HAP-1 (cell line): Measurements from ENCODE around the gene WNT9A.

Source experiments
- DNase-seq, 2 experiments: peaks; one replicate each; pipeline ENCODE4 v3.0.0-alpha.2; 2016 to 2020; ENCODE audit warnings: low spot score in 2 of 2
- H3K27me3 ChIP-seq: fragments of 250-450 bp; sonication (Bioruptor Pico); 2 replicates; pipeline ENCODE4 v1.5.1; 2020; ENCODE audit warnings: low read depth, mild to moderate bottlenecking, moderate library complexity
- H3K36me3 ChIP-seq: fragments of 250-450 bp; sonication (Bioruptor Pico); replicated peaks from 2 replicates; pipeline ENCODE4 v1.5.1; 2020; ENCODE audit warnings: mild to moderate bottlenecking
- H3K4me1 ChIP-seq: fragments of 250-450 bp; sonication (Bioruptor Pico); 2 replicates; pipeline ENCODE4 v1.5.1; 2020; ENCODE audit warnings: mild to moderate bottlenecking
- H3K4me3 ChIP-seq: fragments of 250-450 bp; sonication (Bioruptor Pico); 2 replicates; pipeline ENCODE4 v1.5.1; 2020; ENCODE audit warnings: mild to moderate bottlenecking, moderate library complexity
- H3K9me3 ChIP-seq: fragments of 250-450 bp; sonication (Bioruptor Pico); 2 replicates; pipeline ENCODE4 v1.5.1; 2020; ENCODE audit warnings: mild to moderate bottlenecking, moderate library complexity
- in situ Hi-C: fragments of 300-500 bp; cut with MboI; formaldehyde crosslinking; loops from 3 replicates; pipeline ENCODE4 v1.14.3; 2020; ENCODE audit warnings: low sequenced_read_pairs, inconsistent platforms, mixed read lengths

The WNT9A gene

DNA sequence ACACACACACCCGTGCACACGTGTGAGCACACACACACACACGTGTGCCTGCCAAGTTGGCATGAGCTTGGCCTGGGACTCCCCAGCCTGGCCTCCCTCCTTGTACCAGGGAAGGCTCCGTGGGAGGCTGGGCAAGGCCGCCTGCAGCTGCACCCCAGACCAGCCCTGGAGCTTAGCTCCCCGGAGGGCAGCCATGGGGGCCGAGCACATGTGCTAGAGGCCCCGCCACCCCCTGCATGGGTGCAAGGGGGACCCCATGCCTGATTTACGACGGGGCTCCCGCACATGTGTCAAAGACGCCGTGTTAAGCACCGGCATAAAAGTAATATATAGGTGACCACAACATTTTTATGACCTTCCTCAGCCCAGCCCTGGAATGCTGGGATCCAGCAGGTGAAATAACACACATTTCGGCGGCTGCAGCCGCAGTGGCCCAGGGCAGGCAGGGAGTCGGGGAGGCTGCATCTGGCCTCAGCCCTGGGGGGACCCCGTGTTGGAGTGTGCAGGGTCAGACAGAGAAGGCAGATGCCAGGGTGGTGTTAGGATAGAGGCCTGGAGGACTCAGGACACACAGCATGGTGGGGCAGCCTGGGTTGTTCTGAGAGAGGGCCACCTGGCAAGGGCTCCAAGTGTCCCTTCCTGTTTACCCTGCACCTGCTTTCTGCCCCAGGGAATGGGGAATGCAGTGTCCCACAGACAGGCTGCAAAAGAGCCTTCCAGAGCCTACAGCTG is 56.3 kb downstream of the WNT9A start:
- Histone ChIP-seq H3K36me3 (no peaks in the 10 kb centered on the region), H3K4me3 (no peak overlapping the region), H3K9me3 (no peaks in the 10 kb centered on the region), H3K4me1 (no peaks in the 10 kb centered on the region), H3K27me3 (no peaks in the 10 kb centered on the region)
- in situ Hi-C loops: no loop called here
- DNase-seq: peak in 1 of 2 experiments; percentile 5

DNA sequence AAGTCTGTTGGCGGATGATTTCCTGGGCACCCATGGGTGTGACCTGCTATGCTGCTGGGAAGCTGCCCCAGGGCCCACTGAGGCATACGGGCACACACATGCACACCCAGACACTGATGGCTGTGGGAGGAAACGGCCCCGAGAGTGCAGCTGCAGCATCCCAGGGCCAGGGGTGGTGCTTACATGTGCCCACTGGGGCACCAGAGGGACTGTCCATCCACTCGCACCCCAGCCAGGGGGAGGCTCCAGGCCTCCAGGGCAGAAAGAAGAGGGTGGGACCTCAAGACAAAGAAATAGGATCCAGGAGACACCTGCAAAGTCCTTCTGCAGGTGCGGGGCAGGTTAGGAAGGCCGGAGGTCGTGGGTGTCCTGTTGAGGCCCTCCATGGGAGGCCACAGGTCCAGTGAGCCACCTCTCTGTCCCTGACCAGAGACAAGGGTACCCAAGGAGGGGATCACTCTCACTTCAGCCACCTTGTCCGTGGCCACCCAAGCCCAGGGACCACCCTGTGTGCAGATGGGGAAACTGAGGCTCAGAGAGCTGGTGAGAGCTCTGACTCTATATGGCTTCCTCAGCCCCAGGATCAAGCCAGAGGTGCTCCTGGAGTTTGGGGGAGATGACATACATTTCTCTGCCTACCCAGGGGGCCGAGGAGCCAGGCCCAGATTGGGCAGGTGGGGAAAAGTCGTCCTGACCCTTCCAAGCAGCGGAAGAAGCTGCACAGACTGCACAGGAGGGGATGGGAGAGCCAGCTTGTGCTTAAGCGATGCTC is 57.1 kb downstream of the WNT9A start:
- Histone ChIP-seq H3K9me3 (no peaks in the 10 kb centered on the region), H3K27me3 (no peaks in the 10 kb centered on the region), H3K4me1 (no peaks in the 10 kb centered on the region), H3K4me3 (no peak overlapping the region), H3K36me3 (no peaks in the 10 kb centered on the region)
- in situ Hi-C loops: no loop called here
- DNase-seq: no peak

DNA sequence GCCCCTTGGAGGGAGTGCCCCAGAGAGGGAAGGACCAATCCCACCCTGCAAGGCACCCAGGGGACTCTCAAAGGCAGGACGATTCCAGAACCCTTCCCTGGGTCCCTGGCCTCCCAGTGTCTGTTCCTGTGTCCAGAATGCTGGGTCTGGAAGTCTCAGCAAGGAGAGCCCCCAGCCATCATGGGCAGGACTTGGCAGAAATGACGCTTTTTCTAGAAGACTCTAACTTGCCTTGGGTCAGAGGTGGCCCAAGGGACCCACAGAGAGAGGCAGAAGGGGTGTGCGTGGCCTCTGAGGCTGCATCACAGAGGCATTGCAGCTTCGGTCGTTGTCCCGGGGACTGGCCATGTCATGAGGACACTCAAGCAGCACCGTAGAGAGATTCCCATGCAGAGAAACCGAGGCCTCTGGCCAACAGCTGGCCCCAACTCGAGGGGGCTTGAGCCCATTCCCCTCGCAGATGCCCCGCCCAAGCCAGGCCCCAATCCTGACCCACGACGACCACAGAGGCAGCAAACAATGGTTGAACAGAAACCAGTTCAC is 57.8 kb downstream of the WNT9A start:
- H3K9me3 ChIP-seq: no peaks in the 10 kb centered on the region
- no peaks in the 10 kb centered on the region for H3K4me1 ChIP-seq
- DNase-seq: peak in 1 of 2 experiments; percentile 3
- H3K27me3 ChIP-seq: no peaks in the 10 kb centered on the region
- H3K4me3 ChIP-seq: no peak overlapping the region
- in situ Hi-C loops: no loop called here
- no peaks in the 10 kb centered on the region for H3K36me3 ChIP-seq

DNA sequence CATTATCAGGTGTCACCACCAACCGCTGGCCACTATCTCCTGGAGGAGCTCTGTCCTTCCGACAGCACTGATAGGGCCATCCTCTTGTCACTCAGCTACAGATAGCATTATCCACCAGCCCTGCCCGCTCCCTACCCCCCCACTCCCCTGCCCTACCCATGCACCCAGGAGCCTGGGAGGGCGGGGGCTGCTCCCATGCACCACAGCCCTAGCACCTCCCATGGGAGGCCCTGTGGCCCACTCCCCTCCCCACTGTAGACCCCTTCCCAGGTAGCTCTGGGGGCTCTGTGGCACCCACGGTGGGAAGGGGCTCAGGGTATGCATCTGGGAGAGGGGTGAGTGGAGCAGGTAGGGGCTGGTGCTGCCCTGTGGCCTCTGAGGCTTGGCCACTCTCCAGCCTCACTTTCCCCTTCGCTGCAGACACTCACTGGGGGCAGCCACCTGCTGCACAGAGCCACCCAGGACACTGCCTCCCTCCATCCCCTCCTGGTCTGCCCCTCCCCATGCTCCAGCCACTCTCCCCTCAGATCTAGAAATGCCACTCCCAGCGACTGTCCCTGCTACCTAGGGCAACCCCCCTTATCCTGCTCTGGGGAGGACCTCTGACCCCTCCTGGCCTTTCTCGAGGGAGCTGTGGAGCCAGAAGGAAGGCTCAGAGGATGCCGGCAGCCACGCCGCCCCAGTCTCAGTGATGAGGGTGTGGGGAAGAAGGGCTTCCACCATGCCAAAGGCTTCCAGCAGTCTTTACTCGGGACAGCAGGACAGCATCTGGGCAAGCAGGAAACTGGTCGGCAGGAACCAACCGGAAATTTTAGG is 58.5 kb downstream of the WNT9A start:
- Histone ChIP-seq H3K27me3 (no peaks in the 10 kb centered on the region), H3K4me1 (no peaks in the 10 kb centered on the region), H3K9me3 (no peaks in the 10 kb centered on the region), H3K4me3 (no peak overlapping the region), H3K36me3 (no peaks in the 10 kb centered on the region)
- in situ Hi-C loops: no loop called here
- peak in 1 of 2 experiments; percentile 3 for DNase-seq

DNA sequence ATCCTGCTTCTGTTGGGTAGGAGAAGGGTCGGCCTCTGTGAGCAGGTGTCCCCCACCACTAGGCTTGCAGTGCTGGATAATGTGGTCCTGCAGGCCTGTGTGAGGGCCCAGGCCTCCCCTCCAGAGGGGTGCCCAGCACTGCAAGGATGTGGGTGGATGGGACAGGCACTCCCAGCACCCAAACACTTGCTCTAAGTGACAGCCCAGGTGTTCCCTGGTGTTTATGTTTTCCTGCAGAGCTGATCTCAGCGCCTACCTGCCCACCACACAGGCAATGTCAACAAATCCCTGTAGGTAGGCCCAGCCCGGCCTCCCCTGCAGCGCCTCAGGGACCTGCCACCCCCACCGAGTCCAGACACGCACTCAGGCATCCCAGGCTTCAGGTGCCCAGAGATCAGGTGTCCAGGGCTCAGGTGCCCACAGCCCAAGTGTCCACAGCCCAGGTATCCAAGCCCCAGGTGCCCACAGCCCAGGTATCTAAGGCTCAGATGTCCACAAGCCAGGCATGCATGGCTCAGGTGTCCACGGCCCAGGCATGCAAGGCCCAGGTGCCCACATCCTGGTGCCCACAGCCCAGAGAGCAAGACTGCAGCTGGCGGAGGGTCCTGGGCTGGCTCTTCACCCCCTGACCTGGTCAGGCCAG is 59.2 kb downstream of the WNT9A start:
- Histone ChIP-seq H3K4me3 (no peak overlapping the region), H3K27me3 (no peaks in the 10 kb centered on the region), H3K4me1 (no peaks in the 10 kb centered on the region), H3K36me3 (no peaks in the 10 kb centered on the region), H3K9me3 (no peaks in the 10 kb centered on the region)
- no peak for DNase-seq
- in situ Hi-C loops: no loop called here

DNA sequence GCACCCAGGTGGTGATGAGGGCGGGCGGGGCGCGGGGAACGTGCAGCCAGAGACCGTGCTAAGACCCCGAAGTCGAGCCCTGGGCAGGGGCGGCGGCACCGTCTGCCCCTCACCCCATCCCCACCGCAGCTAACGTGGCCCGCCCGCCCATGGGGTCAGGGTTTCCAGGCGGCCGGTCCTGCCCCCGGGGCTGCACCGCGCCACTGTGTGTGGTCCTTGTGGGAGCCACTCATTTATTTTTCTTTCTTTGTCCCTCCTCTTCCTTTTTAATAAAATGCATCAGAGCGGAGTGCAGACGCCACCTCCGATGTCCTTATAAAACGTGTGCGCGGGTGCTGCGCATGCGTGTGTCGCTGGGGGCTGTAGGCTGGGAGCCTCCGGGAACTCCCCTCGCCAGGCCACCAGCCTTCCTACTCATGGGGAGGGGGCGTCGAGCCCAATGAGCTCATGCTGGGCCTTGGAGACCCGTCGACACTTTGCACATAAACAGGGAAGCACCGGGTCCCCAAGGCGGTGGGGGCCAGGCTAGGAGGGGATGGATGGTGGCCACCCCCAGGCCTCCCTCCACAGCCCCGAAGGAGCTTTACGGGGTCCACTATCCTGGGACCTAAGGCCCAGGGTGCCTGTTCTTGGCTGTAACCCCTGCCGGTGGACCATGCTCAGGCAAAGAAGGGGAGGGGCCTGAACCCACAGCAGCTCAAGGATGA is 59.9 kb downstream of the WNT9A start:
- no peaks in the 10 kb centered on the region for H3K4me1 ChIP-seq
- in situ Hi-C loops: no loop called here
- H3K36me3 ChIP-seq: no peaks in the 10 kb centered on the region
- H3K27me3 ChIP-seq: no peaks in the 10 kb centered on the region
- no peaks in the 10 kb centered on the region for H3K9me3 ChIP-seq
- peak in 1 of 2 experiments; percentile 5 for DNase-seq
- H3K4me3 ChIP-seq: no peak overlapping the region

DNA sequence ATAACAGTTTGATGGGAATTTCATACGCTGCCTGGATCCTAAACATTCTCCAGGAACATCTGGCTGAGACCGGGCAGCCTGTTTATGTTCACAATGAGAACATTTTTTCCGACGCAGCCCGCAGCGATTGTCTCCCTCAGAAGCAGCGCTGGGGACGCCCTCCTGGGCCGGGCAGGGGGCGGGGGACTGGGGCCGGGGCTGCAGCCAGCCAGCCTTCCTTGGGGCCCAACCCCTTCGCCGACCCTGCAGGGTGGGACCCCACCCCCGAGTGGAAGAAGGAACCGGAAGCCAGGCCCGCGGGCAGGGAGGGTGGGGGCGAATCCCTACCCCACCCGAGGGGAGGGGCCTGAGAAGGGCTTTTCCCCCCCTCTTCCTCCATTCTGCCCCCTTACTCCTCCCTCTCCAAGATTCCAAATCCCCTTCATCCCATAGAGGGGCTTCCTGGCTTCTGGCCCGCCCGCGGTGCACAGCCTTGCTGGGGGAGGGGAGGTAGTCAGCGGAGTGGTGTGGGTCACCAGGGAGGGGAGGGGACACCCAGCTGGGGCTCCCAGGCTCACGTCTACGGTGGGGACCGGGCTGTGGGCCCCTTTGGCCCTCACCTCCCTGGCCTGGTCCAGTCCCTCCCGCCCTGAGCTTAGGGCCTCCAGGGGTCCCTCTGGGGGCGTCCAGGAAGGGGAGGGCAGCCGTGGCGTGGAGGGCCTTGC is 60.6 kb downstream of the WNT9A start:
- DNase-seq: peak in 1 of 2 experiments; percentile 7
- in situ Hi-C loops: no loop called here
- no peaks in the 10 kb centered on the region for H3K27me3 ChIP-seq
- no peaks in the 10 kb centered on the region for H3K9me3 ChIP-seq
- H3K36me3 ChIP-seq: no peaks in the 10 kb centered on the region
- H3K4me3 ChIP-seq: no peak overlapping the region
- H3K4me1 ChIP-seq: no peaks in the 10 kb centered on the region

DNA sequence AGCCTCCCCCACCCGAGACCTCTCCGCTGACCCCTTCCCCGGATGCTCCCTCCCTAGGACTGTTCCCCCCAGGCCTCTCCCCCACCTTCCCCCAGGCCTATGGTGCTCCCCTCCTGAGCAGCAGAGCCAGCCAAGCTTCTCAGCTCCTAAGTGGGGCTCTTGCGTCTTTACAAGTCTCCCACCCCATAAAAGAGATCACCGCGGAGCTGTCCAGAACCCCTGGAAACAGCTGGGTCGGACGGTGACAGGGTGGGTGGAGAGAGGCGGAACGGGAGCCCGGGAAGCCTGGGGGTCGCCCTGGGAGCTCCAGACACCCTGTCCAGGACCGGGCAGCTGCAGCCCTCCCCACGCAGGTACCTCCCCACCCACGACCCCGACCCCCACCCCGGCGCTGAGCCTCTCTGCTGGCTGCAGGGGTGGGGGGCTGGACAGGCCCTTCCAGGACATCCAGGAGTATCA is 61.2 kb downstream of the WNT9A start:
- peak in 1 of 2 experiments; percentile 2 for DNase-seq
- Histone ChIP-seq H3K4me3 (no peak overlapping the region), H3K36me3 (no peaks in the 10 kb centered on the region), H3K4me1 (no peaks in the 10 kb centered on the region), H3K9me3 (no peaks in the 10 kb centered on the region), H3K27me3 (no peaks in the 10 kb centered on the region)
- in situ Hi-C loops: no loop called here

DNA sequence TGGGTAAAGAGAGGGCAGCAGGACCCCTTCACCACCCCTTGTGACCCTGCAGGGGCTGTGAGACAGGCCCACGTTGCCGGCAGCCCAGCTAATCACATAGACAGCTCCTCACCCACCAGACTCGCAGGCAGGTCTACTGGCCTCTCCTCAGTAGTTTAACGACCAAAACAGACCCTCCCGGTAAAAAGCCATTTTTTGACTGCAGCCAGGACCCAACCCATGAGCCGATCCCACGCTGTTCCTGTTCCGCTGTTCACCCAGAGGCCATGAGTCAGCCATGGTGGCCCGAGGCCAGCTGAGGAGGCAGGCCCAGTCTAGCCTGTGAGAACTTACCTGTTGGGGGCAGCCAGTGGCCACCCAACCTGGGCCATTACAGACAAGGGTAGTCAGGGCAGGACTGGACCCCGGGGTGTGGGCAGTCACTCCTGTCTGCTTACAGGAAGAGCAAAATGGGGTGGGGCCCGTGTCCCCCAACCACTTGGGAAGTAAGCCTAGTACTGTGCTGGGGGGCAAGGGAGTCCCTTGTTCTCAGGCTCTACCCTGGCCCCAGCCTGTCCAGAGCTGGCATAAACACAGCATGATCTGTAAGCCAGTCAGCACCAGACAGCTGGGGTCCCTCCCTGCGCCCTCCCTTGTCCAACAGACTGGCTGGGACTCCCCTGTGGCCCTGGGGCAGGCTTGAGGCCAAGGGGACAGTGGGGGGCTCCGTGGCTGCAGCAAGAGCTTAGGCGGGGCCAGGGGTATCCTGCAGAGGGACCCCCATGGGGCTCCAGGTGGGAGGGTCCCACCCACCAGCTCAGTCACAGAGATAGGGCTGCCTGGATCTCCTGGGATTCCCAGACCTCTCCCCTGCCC is 61.9 kb downstream of the WNT9A start:
- H3K36me3 ChIP-seq: no peaks in the 10 kb centered on the region
- no peaks in the 10 kb centered on the region for H3K9me3 ChIP-seq
- no peaks in the 10 kb centered on the region for H3K27me3 ChIP-seq
- H3K4me1 ChIP-seq: no peaks in the 10 kb centered on the region
- in situ Hi-C loops: no loop called here
- no peak overlapping the region for H3K4me3 ChIP-seq
- peak in 1 of 2 experiments; percentile 5 for DNase-seq

DNA sequence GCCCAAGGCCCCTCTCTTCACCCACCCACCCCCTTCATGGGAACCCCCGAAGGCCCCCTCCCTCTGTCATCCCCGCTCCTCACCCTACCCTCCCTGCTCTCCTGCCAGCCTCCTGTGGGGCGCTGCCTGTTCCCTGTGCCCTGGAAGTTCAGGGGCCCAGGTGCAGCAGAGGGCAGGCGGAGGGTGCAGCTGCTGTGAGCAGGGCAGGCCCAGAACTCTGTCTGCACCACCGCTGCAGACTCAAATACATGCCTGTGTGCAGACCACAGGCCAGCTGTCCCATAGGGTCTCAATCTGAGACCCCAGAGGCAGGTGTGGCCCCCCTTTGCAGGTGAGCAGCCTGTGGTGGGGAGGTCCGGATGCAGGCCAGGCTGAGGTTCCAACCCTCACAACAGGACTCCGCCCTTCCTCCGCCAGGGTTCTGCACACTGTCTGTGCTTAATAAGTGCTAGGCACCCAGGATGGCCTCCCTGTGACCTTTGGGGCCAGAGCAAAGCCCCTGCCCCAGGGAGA is 62.5 kb downstream of the WNT9A start:
- Histone ChIP-seq H3K36me3 (no peaks in the 10 kb centered on the region), H3K4me1 (no peaks in the 10 kb centered on the region), H3K4me3 (no peak overlapping the region), H3K27me3 (no peaks in the 10 kb centered on the region), H3K9me3 (no peaks in the 10 kb centered on the region)
- peak in 1 of 2 experiments; percentile 5 for DNase-seq
- in situ Hi-C loops: no loop called here

DNA sequence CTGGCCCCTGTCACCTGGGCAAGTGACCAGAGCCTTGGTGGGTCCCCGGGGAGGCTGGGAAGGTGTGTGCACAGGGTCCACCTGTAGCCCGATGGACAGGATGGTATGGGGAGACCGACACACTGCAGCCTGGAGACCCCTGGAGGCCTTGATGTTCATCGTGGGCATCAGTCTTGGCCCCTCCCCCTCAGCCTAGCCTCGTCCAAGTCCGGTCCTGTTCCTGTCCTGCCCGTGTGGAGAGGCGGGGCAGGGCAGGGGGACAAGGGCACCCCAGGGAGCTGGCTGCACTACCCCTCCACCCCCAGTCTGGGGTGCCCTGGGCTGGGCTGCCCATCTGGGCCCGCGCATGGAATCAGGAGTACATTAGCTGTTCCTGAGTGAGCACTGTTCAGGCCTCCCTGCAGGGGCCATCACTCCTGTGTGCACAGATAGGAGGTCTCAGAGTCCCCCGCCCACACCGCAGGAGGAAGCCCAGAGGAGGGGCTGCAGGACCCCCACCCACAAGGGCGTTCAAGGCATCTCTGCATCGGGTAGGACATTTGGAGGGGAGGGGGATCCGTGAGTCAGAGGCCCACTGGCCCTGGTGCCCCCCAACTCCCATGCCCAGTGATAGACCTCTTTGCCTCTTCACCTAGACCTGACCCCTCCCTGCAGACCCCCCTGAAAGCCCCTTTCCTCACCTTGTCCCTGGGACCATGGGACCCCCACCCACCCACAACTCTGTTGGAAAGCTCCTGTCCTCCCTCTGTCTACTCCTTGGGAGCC is 63.2 kb downstream of the WNT9A start:
- H3K36me3 ChIP-seq: no peaks in the 10 kb centered on the region
- no peak for DNase-seq
- in situ Hi-C loops: no loop called here
- no peaks in the 10 kb centered on the region for H3K4me1 ChIP-seq
- no peak overlapping the region for H3K4me3 ChIP-seq
- no peaks in the 10 kb centered on the region for H3K9me3 ChIP-seq
- H3K27me3 ChIP-seq: no peaks in the 10 kb centered on the region
